ENCODE measurements around the gene CRPPA. TPM values are rescaled to one million over a fixed set of nuclear protein-coding genes. Genes with fewer than 3 reads are reported as not detected.
"Not testable (repeated sequence)": the region's sequence is repeated elsewhere in the genome, so short reads cannot be mapped to it uniquely, and the experiment has no call there.

The CRPPA gene
- total RNA-seq, result 1.1 and 1.3 TPM in 2 replicates

GRCh38 chr7:16421333-16422102, at the start of gene CRPPA:
TSS of gene CRPPA (minus strand) at chr7:16421538. CDS start at chr7:16421322, 216 bp downstream.
- intact Hi-C loops (cut with micrococcal nuclease), result loop anchor here (2.0 to 5.0 kb wide), 2 partner anchors 811 to 879 kb away; no protein-coding TSS in a partner anchor
- Mint-ChIP-seq H3K27me3 (peaks cover 4% of the 10 kb centered on the region), H3K27ac (peak within 1 kb of the TSS; percentile 98), H3K9me3 (peaks cover 11% of the 10 kb centered on the region), H3K4me3 (peak within 1 kb of the TSS; percentile 89), H3K36me3 (ENCODE audit: low read depth) (peaks cover 2% of the 10 kb centered on the region), H3K4me1 (peaks cover 18% of the 10 kb centered on the region)
- DNase-seq, result peak; percentile 82

- no peak for DNase-seq
- H3K4me1 Mint-ChIP-seq, result no peaks in the 10 kb centered on the region
- H3K9me3 Mint-ChIP-seq, result no peaks in the 10 kb centered on the region
- peaks cover 11% of the 10 kb centered on the region for H3K27me3 Mint-ChIP-seq
- H3K36me3 Mint-ChIP-seq (ENCODE audit: low read depth), result no peaks in the 10 kb centered on the region
- H3K4me3 Mint-ChIP-seq, result no peak within 1 kb of the TSS
- intact Hi-C loops (cut with micrococcal nuclease), result no loop called here
- no peak within 1 kb of the TSS for H3K27ac Mint-ChIP-seq
Measured at GRCh38 chr7:16465469-16466361, 44.4 kb upstream of the CRPPA start, which contains the start of gene SOSTDC1. TSS of gene SOSTDC1 (minus strand) at chr7:16465738. CDS start at chr7:16465668, 70 bp downstream.

- Mint-ChIP-seq H3K4me1 (no peaks in the 10 kb centered on the region), H3K27ac (no peak overlapping the region), H3K4me3 (no peak overlapping the region), H3K27me3 (peaks cover 11% of the 10 kb centered on the region), H3K9me3 (no peaks in the 10 kb centered on the region), H3K36me3 (ENCODE audit: low read depth) (no peaks in the 10 kb centered on the region)
- intact Hi-C loops (cut with micrococcal nuclease), result no loop called here
- no peak for DNase-seq
Measured at GRCh38 chr7:16463949-16464715, 42.8 kb upstream of the CRPPA start.

- Mint-ChIP-seq H3K4me1 (no peaks in the 10 kb centered on the region), H3K27ac (no peak overlapping the region), H3K4me3 (no peak overlapping the region), H3K36me3 (ENCODE audit: low read depth) (no peaks in the 10 kb centered on the region), H3K27me3 (peaks cover 12% of the 10 kb centered on the region), H3K9me3 (no peaks in the 10 kb centered on the region)
- DNase-seq, result no peak
- intact Hi-C loops (cut with micrococcal nuclease), result no loop called here
Measured at GRCh38 chr7:16463520-16463919, 42.2 kb upstream of the CRPPA start.

- no peaks in the 10 kb centered on the region for H3K9me3 Mint-ChIP-seq
- no peaks in the 10 kb centered on the region for H3K36me3 Mint-ChIP-seq (ENCODE audit: low read depth)
- peaks cover 12% of the 10 kb centered on the region for H3K27me3 Mint-ChIP-seq
- intact Hi-C loops (cut with micrococcal nuclease), result no loop called here
- H3K27ac Mint-ChIP-seq, result no peak overlapping the region
- no peak overlapping the region for H3K4me3 Mint-ChIP-seq
- H3K4me1 Mint-ChIP-seq, result no peaks in the 10 kb centered on the region
- no peak for DNase-seq
Measured at GRCh38 chr7:16462431-16462889, 41.1 kb upstream of the CRPPA start.

- Mint-ChIP-seq H3K27ac (no peak overlapping the region), H3K36me3 (ENCODE audit: low read depth) (no peaks in the 10 kb centered on the region), H3K4me1 (no peaks in the 10 kb centered on the region), H3K4me3 (no peak overlapping the region), H3K27me3 (peaks cover 11% of the 10 kb centered on the region), H3K9me3 (no peaks in the 10 kb centered on the region)
- intact Hi-C loops (cut with micrococcal nuclease), result no loop called here
- DNase-seq, result no peak
Measured at GRCh38 chr7:16460789-16461493, 39.6 kb upstream of the CRPPA start.

GRCh38 chr7:16456303-16456702, 35.0 kb upstream of the CRPPA start:
- intact Hi-C loops (cut with micrococcal nuclease); H3K27ac Mint-ChIP-seq; H3K9me3 Mint-ChIP-seq; H3K36me3 Mint-ChIP-seq (ENCODE audit: low read depth); H3K27me3 Mint-ChIP-seq; H3K4me1 Mint-ChIP-seq; H3K4me3 Mint-ChIP-seq; DNase-seq: not testable (repeated sequence)

GRCh38 chr7:16455591-16455990, 34.3 kb upstream of the CRPPA start:
- Mint-ChIP-seq H3K4me1 (no peaks in the 10 kb centered on the region), H3K9me3 (no peaks in the 10 kb centered on the region)
- intact Hi-C loops (cut with micrococcal nuclease), result no loop called here

GRCh38 chr7:16450366-16450765, 29.0 kb upstream of the CRPPA start:
- DNase-seq, result no peak
- Mint-ChIP-seq H3K27me3 (peaks cover 4% of the 10 kb centered on the region), H3K4me3 (no peak overlapping the region), H3K9me3 (no peaks in the 10 kb centered on the region), H3K36me3 (ENCODE audit: low read depth) (no peaks in the 10 kb centered on the region), H3K4me1 (no peaks in the 10 kb centered on the region), H3K27ac (no peak overlapping the region)
- intact Hi-C loops (cut with micrococcal nuclease), result no loop called here

More at GRCh38 chr7:16455591-16455990, 34.3 kb upstream of the CRPPA start:
- H3K27ac Mint-ChIP-seq, result no peak overlapping the region
- H3K36me3 Mint-ChIP-seq (ENCODE audit: low read depth), result no peaks in the 10 kb centered on the region
- DNase-seq, result no peak
- peaks cover 4% of the 10 kb centered on the region for H3K27me3 Mint-ChIP-seq
- no peak overlapping the region for H3K4me3 Mint-ChIP-seq

GRCh38 chr7:16447876-16448275, 26.5 kb upstream of the CRPPA start:
- no peaks in the 10 kb centered on the region for H3K36me3 Mint-ChIP-seq (ENCODE audit: low read depth)
- intact Hi-C loops (cut with micrococcal nuclease), result no loop called here
- no peaks in the 10 kb centered on the region for H3K4me1 Mint-ChIP-seq
- no peak overlapping the region for H3K4me3 Mint-ChIP-seq
- H3K27ac Mint-ChIP-seq, result no peak overlapping the region
- DNase-seq, result no peak
- no peaks in the 10 kb centered on the region for H3K9me3 Mint-ChIP-seq
- peaks cover 4% of the 10 kb centered on the region for H3K27me3 Mint-ChIP-seq

GRCh38 chr7:16446508-16446907, 25.2 kb upstream of the CRPPA start:
- no peak overlapping the region for H3K27ac Mint-ChIP-seq
- H3K36me3 Mint-ChIP-seq (ENCODE audit: low read depth), result no peaks in the 10 kb centered on the region
- DNase-seq, result no peak
- intact Hi-C loops (cut with micrococcal nuclease), result no loop called here
- H3K4me3 Mint-ChIP-seq, result no peak overlapping the region
- H3K27me3 Mint-ChIP-seq, result peaks cover 2% of the 10 kb centered on the region
- H3K4me1 Mint-ChIP-seq, result no peaks in the 10 kb centered on the region
- no peaks in the 10 kb centered on the region for H3K9me3 Mint-ChIP-seq

- H3K4me1 Mint-ChIP-seq; H3K27ac Mint-ChIP-seq; H3K4me3 Mint-ChIP-seq; DNase-seq; intact Hi-C loops (cut with micrococcal nuclease); H3K27me3 Mint-ChIP-seq; H3K9me3 Mint-ChIP-seq; H3K36me3 Mint-ChIP-seq (ENCODE audit: low read depth): not testable (repeated sequence)
Measured at GRCh38 chr7:16443871-16444270, 22.5 kb upstream of the CRPPA start.

- Mint-ChIP-seq H3K4me3 (no peak overlapping the region), H3K27me3 (peaks cover 1% of the 10 kb centered on the region), H3K27ac (no peak overlapping the region), H3K9me3 (peaks cover 3% of the 10 kb centered on the region), H3K36me3 (ENCODE audit: low read depth) (no peaks in the 10 kb centered on the region), H3K4me1 (peaks cover 2% of the 10 kb centered on the region)
- intact Hi-C loops (cut with micrococcal nuclease), result loop anchor here (10.0 kb wide), 1 partner anchor 64 kb away; no protein-coding TSS in a partner anchor
- no peak for DNase-seq
Measured at GRCh38 chr7:16438988-16439387, 17.6 kb upstream of the CRPPA start.

Data from activated CD4-positive, alpha-beta T cell treated with anti-CD3 and anti-CD28 coated beads, Interleukin-2, amount 10 ng/mL, durations not matched to agents 24 days and 14 days (primary cell).